Natural killer cell (primary cell): ENCODE measurements around the gene OR2H2. TPM values are rescaled to one million over a fixed set of nuclear protein-coding genes. Genes with fewer than 3 reads are reported as not detected.
A peak's percentile ranks its signal among the peaks of the same experiment; 100 is the strongest.

Source experiments
- ATAC-seq, 3 donors: fragments of 150-1000 bp in 2 of 3; fragments of 200-7000 bp in 1 of 3; cut with Tn5 transposase; 1 replicate in 1 of 3; 2 replicates in 2 of 3; pipeline ENCODE4 v1.10.0; 2021; ENCODE audit warnings: mild to moderate bottlenecking in 2 of 3, moderate library complexity in 2 of 3
- DNase-seq, 2 donors: peaks; one replicate each; pipeline versions ENCODE4 v3.0.0 to v3.0.0-alpha.2; 2013 to 2021; ENCODE audit warnings: mixed read lengths in 1 of 2
- H3K27ac ChIP-seq: one replicate; pipeline ENCODE4 v1.5.1; 2013; ENCODE audit warnings: mild to moderate bottlenecking, low read length
- H3K27me3 ChIP-seq: one replicate; pipeline ENCODE4 v1.6.1; 2013; ENCODE audit warnings: low read length; ENCODE audit not compliant: control insufficient read depth, insufficient read depth
- H3K36me3 ChIP-seq: one replicate; pipeline ENCODE4 v1.6.1; 2013; ENCODE audit warnings: low read length; ENCODE audit not compliant: control insufficient read depth, insufficient read depth
- H3K4me1 ChIP-seq: one replicate; pipeline ENCODE4 v1.6.1; 2013; ENCODE audit warnings: low read length; ENCODE audit not compliant: control insufficient read depth, insufficient read depth
- H3K4me3 ChIP-seq: one replicate; pipeline ENCODE4 v1.5.1; 2013; ENCODE audit warnings: low read length
- H3K9me3 ChIP-seq: one replicate; pipeline ENCODE4 v1.6.1; 2013; ENCODE audit warnings: low read length; ENCODE audit not compliant: control insufficient read depth, insufficient read depth
- H3K27ac Mint-ChIP-seq, 2 donors: one replicate each; pipeline ENCODE4 v1.8.0; 2022; ENCODE audit warnings: mild to moderate bottlenecking in 2 of 2, mixed read lengths in 2 of 2, moderate library complexity in 1 of 2
- H3K27me3 Mint-ChIP-seq, 2 donors: one replicate each; pipeline ENCODE4 v1.8.0; 2022; ENCODE audit warnings: low read depth in 2 of 2, mixed read lengths in 2 of 2
- H3K36me3 Mint-ChIP-seq: one replicate; pipeline ENCODE4 v1.8.0; 2022; ENCODE audit warnings: mixed read lengths
- H3K4me1 Mint-ChIP-seq, 2 donors: one replicate each; pipeline ENCODE4 v1.8.0; 2022; ENCODE audit warnings: mixed read lengths in 2 of 2
- H3K4me3 Mint-ChIP-seq: one replicate; pipeline ENCODE4 v1.8.0; 2022; ENCODE audit warnings: mild to moderate bottlenecking, moderate library complexity, mixed read lengths
- H3K9me3 Mint-ChIP-seq, 2 donors: one replicate each; pipeline ENCODE4 v1.8.0; 2022; ENCODE audit warnings: mixed read lengths in 2 of 2
- CTCF ChIP-seq: fragments of 200-600 bp; IDR thresholded peaks from one replicate; pipeline ENCODE4 v1.8.0; 2022; ENCODE audit warnings: antibody characterized with exemption
- WGBS: methylation state at CpG from one replicate; pipeline ENCODE4 v1.1.7; 2013; ENCODE audit warnings: missing lambda C conversion rate; ENCODE audit not compliant: insufficient coverage; 5-methylcytosine and 5-hydroxymethylcytosine counted together
- intact Hi-C: fragments of 100-400 bp; cut with micrococcal nuclease; formaldehyde crosslinking; loops from one replicate; pipeline ENCODE4 v1.14.2; 2022
- total RNA-seq, 4 donors: library from RNA; stranded (reverse); fragments of 120-200 nt in 1 of 4; gene quantifications; one replicate each; pipeline versions ENCODE4 v1.2.3 to v1.2.4, GENCODE V29; 2013 to 2022

The OR2H2 gene
- total RNA-seq, 3 donors from 2014 or later (not counting 1 experiment from before 2014, with no cell fraction given): not detected

- H3K27me3 ChIP-seq: no peaks in the 10 kb centered on the region
- H3K4me1 Mint-ChIP-seq: no peaks in the 10 kb centered on the region
- WGBS: 92% methylated on average over 7 of the region's 8 CpGs
- intact Hi-C loops: no loop called here
- no peak overlapping the region for H3K27ac ChIP-seq
- no peak for DNase-seq
- no peak overlapping the region for H3K27ac Mint-ChIP-seq
- no peaks in the 10 kb centered on the region for H3K36me3 ChIP-seq
- H3K9me3 Mint-ChIP-seq: no peaks in the 10 kb centered on the region
- no peak for TF ChIP-seq CTCF
- peak in 1 of 3 donors; percentile 45 for ATAC-seq
- no peak overlapping the region for H3K4me3 Mint-ChIP-seq
- no peak overlapping the region for H3K4me3 ChIP-seq
- peaks cover 6 to 8% of the 10 kb centered on the region in 2 donors for H3K27me3 Mint-ChIP-seq
- no peaks in the 10 kb centered on the region for H3K4me1 ChIP-seq
- H3K9me3 ChIP-seq: no peaks in the 10 kb centered on the region
- no peaks in the 10 kb centered on the region for H3K36me3 Mint-ChIP-seq
Measured at GRCh38 chr6:29617782-29618554, 33.0 kb downstream of the OR2H2 start.

- Histone ChIP-seq H3K9me3 (no peaks in the 10 kb centered on the region), H3K27me3 (no peaks in the 10 kb centered on the region), H3K36me3 (no peaks in the 10 kb centered on the region), H3K4me3 (no peak overlapping the region), H3K27ac (no peak overlapping the region), H3K4me1 (no peaks in the 10 kb centered on the region)
- TF ChIP-seq CTCF: no peak
- Mint-ChIP-seq H3K9me3 (no peaks in the 10 kb centered on the region), H3K36me3 (no peaks in the 10 kb centered on the region), H3K27ac (no peak overlapping the region), H3K27me3 (peaks cover 6 to 19% of the 10 kb centered on the region in 2 donors), H3K4me3 (no peak overlapping the region), H3K4me1 (no peaks in the 10 kb centered on the region)
- 88% methylated on average over 1 of the region's 1 CpG for WGBS
- no peak for DNase-seq
- no peak for ATAC-seq
- intact Hi-C loops: no loop called here
Measured at GRCh38 chr6:29619578-29620160, 34.7 kb downstream of the OR2H2 start.

- TF ChIP-seq CTCF: no peak
- Mint-ChIP-seq H3K4me3 (no peak overlapping the region), H3K27ac (no peak overlapping the region), H3K9me3 (no peaks in the 10 kb centered on the region), H3K4me1 (no peaks in the 10 kb centered on the region), H3K27me3 (peaks cover 6 to 24% of the 10 kb centered on the region in 2 donors), H3K36me3 (no peaks in the 10 kb centered on the region)
- Histone ChIP-seq H3K36me3 (no peaks in the 10 kb centered on the region), H3K9me3 (no peaks in the 10 kb centered on the region), H3K4me1 (no peaks in the 10 kb centered on the region), H3K27me3 (no peaks in the 10 kb centered on the region), H3K27ac (no peak overlapping the region), H3K4me3 (no peak overlapping the region)
- intact Hi-C loops: no loop called here
- WGBS: 87% methylated on average over 4 of the region's 4 CpGs
- no peak for DNase-seq
- ATAC-seq: no peak
Measured at GRCh38 chr6:29620630-29621029, 35.7 kb downstream of the OR2H2 start.
